ENCODE measurements around the gene AADACL4. TPM values are rescaled to one million over a fixed set of nuclear protein-coding genes. Genes with fewer than 3 reads are reported as not detected.
A peak's percentile ranks its signal among the peaks of the same experiment; 100 is the strongest.

Gene AADACL4
- total and polyA plus RNA-seq, 9 of the 15 experiments (the other 6 are each of a cell fraction or from before 2014, with no cell fraction given) = not detected

GRCh38 chr1:12615865-12616708, 27.8 kb upstream of the AADACL4 start (continued):
- TF ChIP-seq ZC3H11A (IDR thresholded peaks at IDR 0.05; ENCODE audit: low read depth, low read length) (no peak), ARNT (IDR thresholded peaks at IDR 0.05) (no peak), CREB5 (CRISPR knock-in tag; IDR thresholded peaks at IDR 0.05) (no peak), SPI1 (IDR thresholded peaks at IDR 0.05; ENCODE audit: borderline replicate concordance, low read depth, low read length) (peak; percentile 46; the same call in 1 of the 2 replicates), PRDM10 (IDR thresholded peaks at IDR 0.05; ENCODE audit: partially characterized antibody) (no peak), RBFOX2 (IDR thresholded peaks at IDR 0.05; ENCODE audit: low read depth, low read length) (no peak), NCOR1 (IDR thresholded peaks at IDR 0.05) (no peak), PHF21A (IDR thresholded peaks at IDR 0.05; ENCODE audit: borderline replicate concordance, low read depth) (peak; percentile 67; the same call in 1 of the 2 replicates), GTF2B (IDR thresholded peaks at IDR 0.05; ENCODE audit: extremely low read depth, insufficient read length) (no peak), MAFF (IDR thresholded peaks at IDR 0.05; ENCODE audit: low read length) (no peak), YY1 (IDR thresholded peaks at IDR 0.05; ENCODE audit: borderline replicate concordance in 1 of 3, control insufficient read depth in 1 of 3, extremely low read depth in 1 of 3, insufficient read depth in 3 of 3, insufficient read length in 1 of 3, insufficient replicate concordance in 2 of 3, low read depth in 1 of 3, low read length in 2 of 3) (no peak), ETV6 (IDR thresholded peaks at IDR 0.05; ENCODE audit: borderline replicate concordance in 1 of 2, low read depth in 2 of 2, low read length in 1 of 2) (no peak), ETV6 (CRISPR knock-in tag; IDR thresholded peaks at IDR 0.05; ENCODE audit: borderline replicate concordance) (no peak), HNRNPL (IDR thresholded peaks at IDR 0.05; ENCODE audit: low read depth, low read length) (no peak), SRSF3 (IDR thresholded peaks at IDR 0.05; ENCODE audit: insufficient read depth, low read length) (no peak), PURB (CRISPR knock-in tag; IDR thresholded peaks at IDR 0.05; ENCODE audit: low read depth) (no peak), PHF20 (IDR thresholded peaks at IDR 0.05; ENCODE audit: partially characterized antibody) (no peak), BMI1 (IDR thresholded peaks at IDR 0.05; ENCODE audit: low read length) (no peak), U2AF2 (optimal IDR thresholded peaks at IDR 0.05; ENCODE audit: low read depth, low read length) (no peak), HDAC2 (IDR thresholded peaks at IDR 0.05) (0 out of 2 replicates have a peak, but pooled peaks have one; percentile 31), IRF2 (CRISPR knock-in tag; IDR thresholded peaks at IDR 0.05) (no peak), TAF15 (IDR thresholded peaks at IDR 0.05; ENCODE audit: low read depth, low read length) (no peak)

All from K562 (cell line).